Measurements from ENCODE around the gene MEGF6. TPM values are rescaled to one million over a fixed set of nuclear protein-coding genes. Genes with fewer than 3 reads are reported as not detected.
A peak's percentile ranks its signal among the peaks of the same experiment; 100 is the strongest.

MEGF6 gene
- total and polyA plus RNA-seq, 2 of the 8 experiments (the other 6 are each of a cell fraction or from before 2014, with no cell fraction given), result 4.1 to 14.8 TPM

- no peaks in the 10 kb centered on the region for H4K20me1 ChIP-seq (replicated peaks in 1 of 2; ENCODE audit: control insufficient read depth in 1 of 2, insufficient read depth in 2 of 2, low read length in 2 of 2)
- no peak overlapping the region for H4K91ac ChIP-seq (replicated peaks; ENCODE audit: insufficient read length, low read length)
- H3K79me1 ChIP-seq (ENCODE audit: low read depth, low read length), result no peaks in the 10 kb centered on the region
- H3K9me3 ChIP-seq (ENCODE audit: insufficient read depth in 2 of 2, low read depth in 1 of 2, low read length in 1 of 2), result no peaks in the 10 kb centered on the region
- no peak overlapping the region for H3K56ac ChIP-seq (replicated peaks; ENCODE audit: insufficient read length, low read depth, low read length)
- H3K27ac ChIP-seq (ENCODE audit: low read depth, low read length), result no peak overlapping the region
- ChIA-PET CTCF (ENCODE audit: partially characterized antibody) (interaction anchor here (0.6 to 6.5 kb wide), 8 partner anchors 11 to 285 kb away, joined by 3 to 35 read pairs (median 3); no protein-coding TSS in a partner anchor), POLR2A (ENCODE audit: partially characterized antibody) (interaction anchor here (0.9 kb wide), 1 partner anchor 39 kb away, joined by 3 read pairs; no protein-coding TSS in a partner anchor)
- no peaks in the 10 kb centered on the region for H3K23me2 ChIP-seq (ENCODE audit: low read depth, low read length)
- no peak overlapping the region for H2BK15ac ChIP-seq (ENCODE audit: low read length)
- H3K4me3 ChIP-seq (ENCODE audit: extremely low read depth in 1 of 4, insufficient read depth in 2 of 4, low read depth in 3 of 4, low read length in 4 of 4), result no peak overlapping the region
- no peak for TF ChIP-seq MAX (IDR thresholded peaks at IDR 0.05)
- TF ChIP-seq TAF7 (optimal IDR thresholded peaks at IDR 0.05; ENCODE audit: borderline replicate concordance, low read depth, low read length), result no peak
- TF ChIP-seq POLR2A (IDR thresholded peaks at IDR 0.05; ENCODE audit: control extremely low read depth in 1 of 2, low read depth in 2 of 2, low read length in 2 of 2), result no peak
- TF ChIP-seq E2F6 (IDR thresholded peaks at IDR 0.05), result no peak
- TF ChIP-seq RFX5 (IDR thresholded peaks at IDR 0.05; ENCODE audit: borderline replicate concordance, low read depth, low read length), result no peak
- no peak for TF ChIP-seq CREB1 (IDR thresholded peaks at IDR 0.05)
- TF ChIP-seq CTBP2 (IDR thresholded peaks at IDR 0.05; ENCODE audit: borderline replicate concordance, insufficient read depth, insufficient read length, low read length), result no peak
- no peak for TF ChIP-seq ATF3 (IDR thresholded peaks at IDR 0.05; ENCODE audit: insufficient read depth, low read depth, low read length)
- no peak for FAIRE-seq
- H2BK20ac ChIP-seq (ENCODE audit: low read length), result no peak overlapping the region
- H4K5ac ChIP-seq (ENCODE audit: insufficient read length, low read depth, low read length), result no peak overlapping the region
- H3K79me2 ChIP-seq (ENCODE audit: control insufficient read depth in 1 of 2, insufficient read depth in 2 of 2, low read length in 2 of 2), result no peaks in the 10 kb centered on the region
- H2BK5ac ChIP-seq (ENCODE audit: low read depth, low read length), result no peak overlapping the region
- H3K18ac ChIP-seq (ENCODE audit: extremely low read depth, low read length), result no peak overlapping the region
- H3K36me3 ChIP-seq (ENCODE audit: control insufficient read depth in 2 of 4, insufficient read depth in 4 of 4, low read length in 3 of 4), result no peaks in the 10 kb centered on the region
- no peak overlapping the region for H3K4me2 ChIP-seq (ENCODE audit: insufficient read depth in 1 of 2, low read depth in 2 of 2, low read length in 2 of 2)
- H2BK120ac ChIP-seq (replicated peaks; ENCODE audit: low read depth, low read length), result no peak overlapping the region
- no peak overlapping the region for H3K4ac ChIP-seq (replicated peaks; ENCODE audit: insufficient read length, low read depth, low read length)
- peaks cover 0 to 3% (median 1%) of the 10 kb centered on the region in 4 experiments; a peak in 3 of 7 replicates for H3K4me1 ChIP-seq (replicated peaks in 1 of 4; ENCODE audit: control insufficient read depth in 3 of 4, insufficient read depth in 4 of 4, low read length in 3 of 4)
- H3K14ac ChIP-seq (ENCODE audit: insufficient read length), result no peak overlapping the region
- H4K8ac ChIP-seq (ENCODE audit: extremely low read depth, insufficient read depth, low read length), result 0 out of 2 replicates have a peak overlapping the region, but pooled peaks have one; percentile 1
- no peak for DNase-seq (ENCODE audit: low read depth in 1 of 2, low spot score in 2 of 2)
- H3K23ac ChIP-seq (ENCODE audit: insufficient read length), result no peak overlapping the region
- H2AFZ ChIP-seq (ENCODE audit: low read length), result no peak overlapping the region
- H2BK12ac ChIP-seq (ENCODE audit: low read depth, low read length), result no peak overlapping the region
- no peak overlapping the region for H3K9ac ChIP-seq (replicated peaks in 1 of 4; ENCODE audit: extremely low read depth in 1 of 4, low read depth in 3 of 4, low read length in 3 of 4)
- 79% methylated on average over 13 of the region's 13 CpGs; no CpG with 5 or more reads in 1 of the 2 experiments for WGBS, 2 experiments (ENCODE audit: extremely low coverage in 1 of 2, insufficient coverage in 1 of 2, insufficient read length in 1 of 2, insufficient replicate concordance in 2 of 2, low coverage in 1 of 2, low lambda C conversion rate in 2 of 2, missing lambda C conversion rate in 1 of 2)
- peaks cover 0 to 2% (median under 1%) of the 10 kb centered on the region in 4 experiments; a peak in 1 of 7 replicates for H3K27me3 ChIP-seq (replicated peaks in 1 of 4; ENCODE audit: control insufficient read depth in 3 of 4, extremely low read depth in 1 of 4, insufficient read depth in 3 of 4, low read length in 3 of 4)
- no peak overlapping the region for H2AK5ac ChIP-seq (ENCODE audit: low read depth, low read length)
These were observed 169.0 kb downstream of the MEGF6 start for GRCh38 chr1:3442331-3442730.

Data from H1 (cell line).